Thyroid gland (tissue), 4 donors: ENCODE results near the gene ACAN. TPM values are rescaled to one million over a fixed set of nuclear protein-coding genes. Genes with fewer than 3 reads are reported as not detected.
A peak's percentile ranks its signal among the peaks of the same experiment; 100 is the strongest.

ENCODE experiments used
- DNase-seq, 2 donors: peaks; one replicate each; pipeline ENCODE4 v3.0.0-alpha.2; 2019
- H3K27ac ChIP-seq, 3 donors: fragments of 200-600 bp; sonication (generic); 1 replicate in 2 of 3; 2 replicates in 1 of 3; pipeline ENCODE4 v1.5.1; 2016 to 2019; ENCODE audit warnings: mild to moderate bottlenecking in 1 of 3, moderate library complexity in 1 of 3
- H3K27me3 ChIP-seq: fragments of 200-600 bp; sonication (generic); one replicate; pipeline ENCODE4 v1.5.1; 2019
- H3K36me3 ChIP-seq, 2 donors: fragments of 200-600 bp; sonication (generic); one replicate each; pipeline ENCODE4 v1.5.1; 2016 to 2019
- H3K4me1 ChIP-seq, 2 donors: fragments of 200-600 bp; sonication (generic); one replicate each; pipeline ENCODE4 v1.5.1; 2017 to 2019
- H3K4me3 ChIP-seq, 3 donors: fragments of 200-600 bp; sonication (generic); replicated peaks in 1 of 3; 1 replicate in 2 of 3; 2 replicates in 1 of 3; pipeline ENCODE4 v1.5.1; 2016; ENCODE audit warnings: mild to moderate bottlenecking in 1 of 3
- H3K9me3 ChIP-seq: fragments of 200-600 bp; sonication (generic); one replicate; pipeline ENCODE4 v1.5.1; 2017
- CTCF ChIP-seq, 6 experiments: fragments of 200-600 bp in 3 of 6; fragments of 450-650 bp in 3 of 6; sonication (generic) in 3 of 6; IDR thresholded peaks; one replicate each; pipeline ENCODE4 v1.5.1; 2016 to 2019; ENCODE audit warnings: antibody characterized with exemption in 6 of 6, mild to moderate bottlenecking in 2 of 6, inconsistent platforms in 1 of 6, moderate library complexity in 1 of 6
- POLR2A ChIP-seq, 2 donors: fragments of 450-650 bp; IDR thresholded peaks; one replicate each; pipeline ENCODE4 v1.6.1; 2017; ENCODE audit warnings: antibody characterized with exemption in 2 of 2, mild to moderate bottlenecking in 2 of 2, moderate library complexity in 1 of 2
- WGBS, 2 donors: methylation state at CpG; one replicate each; pipeline ENCODE4 v1.1.5; 2017; 5-methylcytosine and 5-hydroxymethylcytosine counted together
- intact Hi-C: fragments of 100-400 bp; cut with DNase I; formaldehyde crosslinking; loops from one replicate; pipeline ENCODE4 v1.15.1; 2023
- total RNA-seq, 4 donors: library from RNA; depleted of rRNA; stranded (reverse); fragments of >200 nt; gene quantifications; one replicate each; pipeline ENCODE4 v1.2.3, GENCODE V29; 2016

The ACAN gene
- total RNA-seq, 4 donors from 2014 or later, result 0.13 to 0.73 (median 0.25) TPM; not detected in 1

GRCh38 chr15:88908123-88908522, 104.9 kb downstream of the ACAN start:
- 85 to 98% methylated on average over 8 to 12 of the region's 12 CpGs for WGBS, 2 donors
- H3K4me3 ChIP-seq, result no peak overlapping the region
- peaks cover 3 to 32% of the 10 kb centered on the region in 2 donors for H3K4me1 ChIP-seq
- no peaks in the 10 kb centered on the region for H3K9me3 ChIP-seq
- H3K27ac ChIP-seq, result no peak overlapping the region
- H3K36me3 ChIP-seq, result no peaks in the 10 kb centered on the region
- intact Hi-C loops, result loop anchor here (10.0 kb wide), 1 partner anchor 107 kb away; no protein-coding TSS in a partner anchor
- no peaks in the 10 kb centered on the region for H3K27me3 ChIP-seq
- no peak for DNase-seq
- TF ChIP-seq CTCF (IDR thresholded peaks at IDR 0.05) (no peak), POLR2A (IDR thresholded peaks at IDR 0.05) (no peak)

- Histone ChIP-seq H3K27me3 (no peaks in the 10 kb centered on the region), H3K36me3 (no peaks in the 10 kb centered on the region), H3K27ac (no peak overlapping the region), H3K4me3 (no peak overlapping the region), H3K4me1 (peaks cover 3 to 32% of the 10 kb centered on the region in 2 donors), H3K9me3 (no peaks in the 10 kb centered on the region)
- 85 to 96% methylated on average over 13 to 14 of the region's 16 CpGs for whole genome bisulfite sequencing, 2 donors
- intact Hi-C loops, result loop anchor here (10.0 kb wide), 1 partner anchor 106 kb away; no protein-coding TSS in a partner anchor
- TF ChIP-seq POLR2A (IDR thresholded peaks at IDR 0.05) (no peak), CTCF (IDR thresholded peaks at IDR 0.05) (no peak)
- no peak for DNase-seq
Observed at GRCh38 chr15:88908697-88909621, 105.7 kb downstream of the ACAN start.

- DNase-seq, result peak; percentile 70 to 76
- intact Hi-C loops, result loop anchor here (10.0 kb wide), 1 partner anchor 105 kb away; no protein-coding TSS in a partner anchor
Observed at GRCh38 chr15:88909956-88910831, 107.0 kb downstream of the ACAN start.

GRCh38 chr15:88911766-88912118, 108.5 kb downstream of the ACAN start:
- WGBS, 2 donors, result 53 to 70% methylated on average over 5 of the region's 5 CpGs
- TF ChIP-seq CTCF (IDR thresholded peaks at IDR 0.05) (no peak), POLR2A (IDR thresholded peaks at IDR 0.05) (no peak)
- intact Hi-C loops, result no loop called here
- Histone ChIP-seq H3K36me3 (no peaks in the 10 kb centered on the region), H3K27me3 (no peaks in the 10 kb centered on the region), H3K27ac (peak overlapping the region in 2 of 3 donors; percentile 76 to 77), H3K4me3 (peak overlapping the region in 1 of 3 donors; percentile 68), H3K4me1 (peaks cover 0 to 24% of the 10 kb centered on the region in 2 donors), H3K9me3 (no peaks in the 10 kb centered on the region)
- peak; percentile 24 to 31 for DNase-seq

More at GRCh38 chr15:88909956-88910831, 107.0 kb downstream of the ACAN start:
- TF ChIP-seq POLR2A (IDR thresholded peaks at IDR 0.05) (no peak), CTCF (IDR thresholded peaks at IDR 0.05) (no peak)
- WGBS, 2 donors, result 68 to 74% methylated on average over 12 of the region's 12 CpGs
- H3K27me3 ChIP-seq, result no peaks in the 10 kb centered on the region
- no peak overlapping the region for H3K4me3 ChIP-seq
- H3K27ac ChIP-seq, result no peak overlapping the region
- no peaks in the 10 kb centered on the region for H3K36me3 ChIP-seq
- peaks cover 0 to 24% of the 10 kb centered on the region in 2 donors for H3K4me1 ChIP-seq
- H3K9me3 ChIP-seq, result no peaks in the 10 kb centered on the region
